NB4 (cell line): ENCODE measurements around the gene GPSM1.

Source experiments
- MYC ChIP-seq: IDR thresholded peaks from 2 replicates; pipeline ENCODE4 v1.6.1; 2011; ENCODE audit warnings: low read depth, low read length
- POLR2A ChIP-seq: IDR thresholded peaks from 2 replicates; pipeline ENCODE4 v1.6.1; 2011; ENCODE audit warnings: mild to moderate bottlenecking; ENCODE audit not compliant: insufficient read length; ENCODE audit errors: extremely low read depth
- TF ChIP-seq, protein P1 (sequence below): IDR thresholded peaks from one replicate; pipeline ENCODE4 v1.5.1; 2012; ENCODE audit warnings: low read depth, low read length
- TF ChIP-seq, protein P2 (sequence below): IDR thresholded peaks from 2 replicates; pipeline ENCODE4 v1.6.1; 2011; ENCODE audit warnings: low read depth, low read length

DNA sequence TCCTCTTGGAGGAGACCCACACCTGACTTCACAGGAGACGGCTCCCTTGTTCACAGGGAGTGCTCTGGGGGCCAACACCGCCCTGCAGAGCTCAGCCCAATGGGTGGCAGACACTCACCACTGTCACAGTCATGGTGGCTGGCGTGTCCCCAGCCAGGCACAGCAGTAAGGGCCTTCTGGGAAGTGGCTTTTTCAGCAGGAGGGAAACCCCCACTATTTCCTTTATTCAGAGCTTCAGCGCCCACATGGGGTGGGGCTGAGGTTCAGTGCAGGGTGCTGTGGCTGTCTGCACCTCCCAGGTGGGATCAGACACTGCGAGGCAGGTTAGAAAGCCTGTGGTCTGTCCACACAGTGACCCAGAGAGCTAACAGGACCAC, 76.2 kb downstream of the GPSM1 start:
- TF ChIP-seq POLR2A, result no peak
- TF ChIP-seq, protein P1, sequence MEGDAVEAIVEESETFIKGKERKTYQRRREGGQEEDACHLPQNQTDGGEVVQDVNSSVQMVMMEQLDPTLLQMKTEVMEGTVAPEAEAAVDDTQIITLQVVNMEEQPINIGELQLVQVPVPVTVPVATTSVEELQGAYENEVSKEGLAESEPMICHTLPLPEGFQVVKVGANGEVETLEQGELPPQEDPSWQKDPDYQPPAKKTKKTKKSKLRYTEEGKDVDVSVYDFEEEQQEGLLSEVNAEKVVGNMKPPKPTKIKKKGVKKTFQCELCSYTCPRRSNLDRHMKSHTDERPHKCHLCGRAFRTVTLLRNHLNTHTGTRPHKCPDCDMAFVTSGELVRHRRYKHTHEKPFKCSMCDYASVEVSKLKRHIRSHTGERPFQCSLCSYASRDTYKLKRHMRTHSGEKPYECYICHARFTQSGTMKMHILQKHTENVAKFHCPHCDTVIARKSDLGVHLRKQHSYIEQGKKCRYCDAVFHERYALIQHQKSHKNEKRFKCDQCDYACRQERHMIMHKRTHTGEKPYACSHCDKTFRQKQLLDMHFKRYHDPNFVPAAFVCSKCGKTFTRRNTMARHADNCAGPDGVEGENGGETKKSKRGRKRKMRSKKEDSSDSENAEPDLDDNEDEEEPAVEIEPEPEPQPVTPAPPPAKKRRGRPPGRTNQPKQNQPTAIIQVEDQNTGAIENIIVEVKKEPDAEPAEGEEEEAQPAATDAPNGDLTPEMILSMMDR, result no peak
- TF ChIP-seq, protein P2, sequence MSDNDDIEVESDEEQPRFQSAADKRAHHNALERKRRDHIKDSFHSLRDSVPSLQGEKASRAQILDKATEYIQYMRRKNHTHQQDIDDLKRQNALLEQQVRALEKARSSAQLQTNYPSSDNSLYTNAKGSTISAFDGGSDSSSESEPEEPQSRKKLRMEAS, result no peak
- TF ChIP-seq MYC, result no peak
